22Rv1 (cell line): Measurements from ENCODE around the gene MEG3.

Experiments used
- H3K27ac ChIP-seq: fragments of 450-650 bp; 2 replicates; pipeline ENCODE4 v1.5.1; 2017
- CTCF ChIP-seq: fragments of 450-650 bp; IDR thresholded peaks from 2 replicates; pipeline ENCODE4 v1.5.1; 2017; ENCODE audit warnings: mild to moderate bottlenecking
- ZFX ChIP-seq: fragments of 450-650 bp; IDR thresholded peaks from 2 replicates; pipeline ENCODE4 v1.6.1; 2017; ENCODE audit warnings: antibody characterized with exemption, borderline replicate concordance

The MEG3 gene

GRCh38 chr14:100903672-100904185, 77.8 kb downstream of the MEG3 start, which contains the start of gene RTL1:
Gene RTL1 (minus strand): TSS chr14:100903722. CDS start chr14:100884788, 18,934 bp downstream.
- no peak within 1 kb of the TSS for H3K27ac ChIP-seq
- TF ChIP-seq ZFX, result no peak
- TF ChIP-seq CTCF, result no peak

DNA sequence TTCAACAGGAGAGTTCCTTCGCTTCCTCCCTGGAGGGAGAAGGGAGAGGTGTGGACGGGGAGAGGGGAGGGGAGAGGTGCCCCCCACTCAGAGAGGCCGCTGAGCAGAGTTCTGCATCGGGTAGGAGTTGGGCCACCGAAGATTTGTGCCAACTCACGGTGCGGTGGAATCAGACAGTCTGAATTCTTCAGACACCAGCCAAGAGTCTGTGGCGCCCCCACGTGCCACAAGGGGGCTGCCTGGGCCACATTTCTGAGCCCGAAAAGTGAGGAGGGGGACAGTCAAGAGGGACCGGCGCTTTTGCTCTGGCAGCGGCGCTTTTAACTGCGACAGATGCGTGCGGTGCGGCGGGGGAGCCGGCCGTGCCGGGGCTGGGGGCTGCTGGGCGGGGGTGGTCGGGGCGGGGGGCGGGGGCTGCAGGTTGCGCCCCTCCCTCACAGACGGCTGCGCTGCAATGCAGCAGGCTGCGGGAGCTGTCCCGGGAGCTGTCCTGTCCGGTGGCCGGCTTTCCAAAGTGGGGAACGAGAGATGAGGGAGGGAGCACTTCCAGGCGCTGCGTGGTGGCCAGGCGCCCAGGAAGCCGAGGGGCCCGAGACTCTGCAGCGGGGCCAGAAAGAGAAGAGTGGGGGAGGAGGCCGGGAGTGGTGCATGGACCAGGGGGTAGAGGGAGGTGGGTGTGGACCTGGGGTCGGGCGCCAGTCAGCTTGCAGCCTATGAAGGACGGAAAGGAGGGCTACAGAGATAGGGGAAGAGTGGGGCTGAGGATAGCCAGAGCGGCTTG, 78.6 kb downstream of the MEG3 start:
- TF ChIP-seq ZFX (no peak), CTCF (no peak)

GRCh38 chr14:100905166-100905565, 79.2 kb downstream of the MEG3 start:
- no peak for TF ChIP-seq CTCF
- TF ChIP-seq ZFX, result no peak
- H3K27ac ChIP-seq, result no peak overlapping the region

More for the DNA sequence above, 78.6 kb downstream of the MEG3 start:
- no peak overlapping the region for H3K27ac ChIP-seq

DNA sequence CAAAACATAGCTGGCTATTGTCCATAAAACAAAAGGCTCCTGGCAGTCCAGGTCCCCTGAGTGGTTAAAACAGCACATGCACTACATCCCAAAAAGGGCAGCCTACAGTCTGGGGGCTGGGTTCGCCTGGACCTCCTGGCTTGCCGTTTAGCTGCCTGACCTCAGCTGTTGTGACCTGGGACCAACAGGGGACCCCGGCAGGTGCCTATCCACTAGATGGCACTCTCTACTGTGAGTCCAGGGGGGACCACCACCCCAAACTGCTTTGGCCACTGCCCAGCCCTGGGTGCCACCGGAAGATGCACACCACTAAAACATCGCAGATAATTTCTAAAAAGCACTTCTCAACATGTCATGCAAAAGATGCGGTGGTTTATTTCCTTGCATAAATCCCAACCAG, 80.5 kb downstream of the MEG3 start:
- H3K27ac ChIP-seq, result no peak overlapping the region
- TF ChIP-seq ZFX, result no peak
- no peak for TF ChIP-seq CTCF

GRCh38 chr14:100907240-100907639, 81.3 kb downstream of the MEG3 start:
- no peak for TF ChIP-seq ZFX
- TF ChIP-seq CTCF, result no peak
- no peak overlapping the region for H3K27ac ChIP-seq

DNA sequence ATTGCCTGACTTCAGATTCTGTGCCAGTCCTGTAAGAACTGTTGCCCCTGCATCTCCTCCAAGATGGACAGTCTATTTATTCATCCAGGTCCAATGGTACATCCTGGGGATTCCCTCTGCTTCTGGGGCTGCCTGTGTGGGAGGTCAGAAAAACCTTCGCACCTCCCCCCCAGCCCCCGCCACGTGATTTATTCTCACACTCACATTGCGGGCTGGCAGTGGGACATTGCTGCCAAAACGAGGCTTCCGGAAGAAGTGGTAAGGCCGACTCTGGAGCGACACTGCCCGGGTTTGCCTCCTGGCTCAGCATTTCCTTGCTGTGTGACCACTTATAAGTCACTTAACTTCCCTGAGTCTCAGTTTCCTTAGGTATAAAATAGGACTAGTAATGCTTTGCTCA, 83.5 kb downstream of the MEG3 start:
- TF ChIP-seq ZFX (no peak), CTCF (no peak)
- no peak overlapping the region for H3K27ac ChIP-seq
